Iris pigment epithelial cell (primary cell): ENCODE measurements around the gene RANGAP1.

Experiments
- DNase-seq: peaks from one replicate; pipeline ENCODE4 v3.0.0-alpha.2; 2011; ENCODE audit warnings: low read depth

Gene RANGAP1

GRCh38 chr22:41237036-41237706 is 48.8 kb downstream of the RANGAP1 start:
- no peak for DNase-seq

- DNase-seq, result no peak
Measured at GRCh38 chr22:41234815-41235695, 50.9 kb downstream of the RANGAP1 start.

- DNase-seq, result no peak
Measured at GRCh38 chr22:41231369-41231768, 54.6 kb downstream of the RANGAP1 start.

GRCh38 chr22:41230401-41230785 is 55.6 kb downstream of the RANGAP1 start:
- DNase-seq, result no peak

- no peak for DNase-seq
Measured at GRCh38 chr22:41229730-41230400, 56.1 kb downstream of the RANGAP1 start.

- DNase-seq, result no peak
Measured at GRCh38 chr22:41229215-41229614, 56.8 kb downstream of the RANGAP1 start.

GRCh38 chr22:41226723-41227655 is 59.0 kb downstream of the RANGAP1 start:
- DNase-seq, result no peak

GRCh38 chr22:41223535-41223934 is 62.5 kb downstream of the RANGAP1 start:
- no peak for DNase-seq

GRCh38 chr22:41222846-41223507 is 63.0 kb downstream of the RANGAP1 start:
- no peak for DNase-seq

- peak; percentile 92 for DNase-seq
Measured at GRCh38 chr22:41217553-41218157, 68.3 kb downstream of the RANGAP1 start.

GRCh38 chr22:41216984-41217383 is 69.0 kb downstream of the RANGAP1 start:
- peak; percentile 40 for DNase-seq

- DNase-seq, result no peak
Measured at GRCh38 chr22:41215926-41216325, 70.1 kb downstream of the RANGAP1 start.

GRCh38 chr22:41215409-41215808 is 70.6 kb downstream of the RANGAP1 start:
- no peak for DNase-seq

- no peak for DNase-seq
Measured at GRCh38 chr22:41206719-41207118, 79.3 kb downstream of the RANGAP1 start.

- peak; percentile 96 for DNase-seq
Measured at GRCh38 chr22:41204992-41205900, 80.7 kb downstream of the RANGAP1 start, which contains the start of gene L3MBTL2. Gene L3MBTL2, plus strand, starts transcription at chr22:41205312. Its CDS starts 51 bp downstream, at chr22:41205363.

- DNase-seq, result no peak
Measured at GRCh38 chr22:41204066-41204465, 81.9 kb downstream of the RANGAP1 start.

GRCh38 chr22:41203118-41203517 is 82.9 kb downstream of the RANGAP1 start:
- DNase-seq, result no peak

GRCh38 chr22:41201141-41201540 is 84.8 kb downstream of the RANGAP1 start:
- DNase-seq, result no peak

- DNase-seq, result no peak
Measured at GRCh38 chr22:41198027-41198580, 87.9 kb downstream of the RANGAP1 start.
